Keratinocyte (primary cell): ENCODE results near the gene ASB15.

Experiments
- EZH2 ChIP-seq: IDR thresholded peaks from one replicate; pipeline ENCODE4 v1.6.1; 2012; ENCODE audit warnings: inconsistent platforms, mild to moderate bottlenecking, low read length, moderate library complexity
- TF ChIP-seq, protein P1 (sequence below), 3 experiments: IDR thresholded peaks in 1 of 3; conservative IDR thresholded peaks in 1 of 3; optimal IDR thresholded peaks in 1 of 3; 2 replicates in 2 of 3; 3 replicates in 1 of 3; pipeline versions ENCODE3 to v1.5.1; 2011; ENCODE audit warnings: low read length in 3 of 3, mild to moderate bottlenecking in 3 of 3, moderate library complexity in 2 of 3, control low read depth in 1 of 3, inconsistent platforms in 1 of 3; ENCODE audit not compliant: insufficient read depth in 2 of 3; ENCODE audit errors: extremely low read depth in 1 of 3

DNA sequence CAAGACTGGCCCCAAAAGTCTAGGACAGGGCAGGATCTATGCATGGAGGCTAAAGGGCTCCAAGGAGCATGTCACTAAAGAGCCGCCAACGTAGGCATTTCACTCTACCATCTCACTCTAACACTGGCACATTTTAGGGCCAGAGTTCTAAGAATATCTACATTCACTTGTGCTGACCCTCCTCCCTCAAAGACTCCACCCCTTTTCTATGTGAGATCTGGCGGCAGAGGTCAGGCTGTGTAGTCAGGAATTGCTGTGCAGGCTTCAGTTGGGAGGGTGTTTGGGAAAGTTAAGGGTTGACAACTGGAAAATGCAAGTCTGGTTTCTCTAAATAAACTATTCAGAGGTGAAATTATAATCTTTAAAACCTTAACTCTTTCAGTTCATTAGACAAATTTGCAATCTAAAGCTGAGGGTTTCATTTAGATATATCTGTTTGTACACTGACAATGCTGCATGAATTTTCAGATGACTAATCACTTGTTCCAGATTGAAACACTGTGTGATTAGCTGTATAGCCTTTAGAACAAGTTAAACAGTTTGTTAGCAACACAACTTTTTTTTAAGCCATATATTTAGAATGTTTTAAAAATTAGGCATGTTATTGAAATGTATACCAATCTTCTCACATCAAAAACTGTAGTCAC, 72.3 kb downstream of the ASB15 start:
- TF ChIP-seq, protein P1, sequence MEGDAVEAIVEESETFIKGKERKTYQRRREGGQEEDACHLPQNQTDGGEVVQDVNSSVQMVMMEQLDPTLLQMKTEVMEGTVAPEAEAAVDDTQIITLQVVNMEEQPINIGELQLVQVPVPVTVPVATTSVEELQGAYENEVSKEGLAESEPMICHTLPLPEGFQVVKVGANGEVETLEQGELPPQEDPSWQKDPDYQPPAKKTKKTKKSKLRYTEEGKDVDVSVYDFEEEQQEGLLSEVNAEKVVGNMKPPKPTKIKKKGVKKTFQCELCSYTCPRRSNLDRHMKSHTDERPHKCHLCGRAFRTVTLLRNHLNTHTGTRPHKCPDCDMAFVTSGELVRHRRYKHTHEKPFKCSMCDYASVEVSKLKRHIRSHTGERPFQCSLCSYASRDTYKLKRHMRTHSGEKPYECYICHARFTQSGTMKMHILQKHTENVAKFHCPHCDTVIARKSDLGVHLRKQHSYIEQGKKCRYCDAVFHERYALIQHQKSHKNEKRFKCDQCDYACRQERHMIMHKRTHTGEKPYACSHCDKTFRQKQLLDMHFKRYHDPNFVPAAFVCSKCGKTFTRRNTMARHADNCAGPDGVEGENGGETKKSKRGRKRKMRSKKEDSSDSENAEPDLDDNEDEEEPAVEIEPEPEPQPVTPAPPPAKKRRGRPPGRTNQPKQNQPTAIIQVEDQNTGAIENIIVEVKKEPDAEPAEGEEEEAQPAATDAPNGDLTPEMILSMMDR (optimal IDR thresholded peaks at IDR 0.05 in 1 of 3, IDR thresholded peaks at IDR 0.05 in 1 of 3, conservative IDR thresholded peaks at IDR 0.05 in 1 of 3; ENCODE audit: extremely low read depth in 1 of 3, insufficient read depth in 2 of 3, low read length in 3 of 3): no peak
- TF ChIP-seq EZH2: no peak
